Fibroblast of skin of abdomen (primary cell): ENCODE data around the gene TRIM66. TPM values are rescaled to one million over a fixed set of nuclear protein-coding genes. Genes with fewer than 3 reads are reported as not detected.
A peak's percentile ranks its signal among the peaks of the same experiment; 100 is the strongest.

ENCODE experiments used
- DNase-seq: peaks from one replicate; pipeline ENCODE4 v3.0.0-alpha.2; 2013
- polyA plus RNA-seq, 2 experiments: library from polyadenylated mRNA; unstranded; fragments of 120-200 nt; gene quantifications; one replicate each; pipeline ENCODE4 v1.2.1, GENCODE V29; 2013; ENCODE audit not compliant: insufficient read length in 2 of 2

The TRIM66 gene, protein sequence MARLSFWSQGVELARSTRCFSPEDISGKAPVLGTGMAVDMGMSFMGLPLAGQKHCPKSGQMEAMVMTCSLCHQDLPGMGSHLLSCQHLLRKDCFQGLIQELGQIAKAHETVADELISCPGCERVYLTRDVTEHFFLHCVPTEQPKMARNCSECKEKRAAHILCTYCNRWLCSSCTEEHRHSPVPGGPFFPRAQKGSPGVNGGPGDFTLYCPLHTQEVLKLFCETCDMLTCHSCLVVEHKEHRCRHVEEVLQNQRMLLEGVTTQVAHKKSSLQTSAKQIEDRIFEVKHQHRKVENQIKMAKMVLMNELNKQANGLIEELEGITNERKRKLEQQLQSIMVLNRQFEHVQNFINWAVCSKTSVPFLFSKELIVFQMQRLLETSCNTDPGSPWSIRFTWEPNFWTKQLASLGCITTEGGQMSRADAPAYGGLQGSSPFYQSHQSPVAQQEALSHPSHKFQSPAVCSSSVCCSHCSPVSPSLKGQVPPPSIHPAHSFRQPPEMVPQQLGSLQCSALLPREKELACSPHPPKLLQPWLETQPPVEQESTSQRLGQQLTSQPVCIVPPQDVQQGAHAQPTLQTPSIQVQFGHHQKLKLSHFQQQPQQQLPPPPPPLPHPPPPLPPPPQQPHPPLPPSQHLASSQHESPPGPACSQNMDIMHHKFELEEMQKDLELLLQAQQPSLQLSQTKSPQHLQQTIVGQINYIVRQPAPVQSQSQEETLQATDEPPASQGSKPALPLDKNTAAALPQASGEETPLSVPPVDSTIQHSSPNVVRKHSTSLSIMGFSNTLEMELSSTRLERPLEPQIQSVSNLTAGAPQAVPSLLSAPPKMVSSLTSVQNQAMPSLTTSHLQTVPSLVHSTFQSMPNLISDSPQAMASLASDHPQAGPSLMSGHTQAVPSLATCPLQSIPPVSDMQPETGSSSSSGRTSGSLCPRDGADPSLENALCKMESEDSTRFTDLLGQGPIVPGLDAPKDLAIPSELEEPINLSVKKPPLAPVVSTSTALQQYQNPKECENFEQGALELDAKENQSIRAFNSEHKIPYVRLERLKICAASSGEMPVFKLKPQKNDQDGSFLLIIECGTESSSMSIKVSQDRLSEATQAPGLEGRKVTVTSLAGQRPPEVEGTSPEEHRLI (N-terminal part only)
- polyA plus RNA-seq (2013, experiment 1 of 2; ENCODE audit: insufficient read length), result 2.6 TPM
- 2.3 TPM for polyA plus RNA-seq (2013, experiment 2 of 2; ENCODE audit: insufficient read length)

DNA sequence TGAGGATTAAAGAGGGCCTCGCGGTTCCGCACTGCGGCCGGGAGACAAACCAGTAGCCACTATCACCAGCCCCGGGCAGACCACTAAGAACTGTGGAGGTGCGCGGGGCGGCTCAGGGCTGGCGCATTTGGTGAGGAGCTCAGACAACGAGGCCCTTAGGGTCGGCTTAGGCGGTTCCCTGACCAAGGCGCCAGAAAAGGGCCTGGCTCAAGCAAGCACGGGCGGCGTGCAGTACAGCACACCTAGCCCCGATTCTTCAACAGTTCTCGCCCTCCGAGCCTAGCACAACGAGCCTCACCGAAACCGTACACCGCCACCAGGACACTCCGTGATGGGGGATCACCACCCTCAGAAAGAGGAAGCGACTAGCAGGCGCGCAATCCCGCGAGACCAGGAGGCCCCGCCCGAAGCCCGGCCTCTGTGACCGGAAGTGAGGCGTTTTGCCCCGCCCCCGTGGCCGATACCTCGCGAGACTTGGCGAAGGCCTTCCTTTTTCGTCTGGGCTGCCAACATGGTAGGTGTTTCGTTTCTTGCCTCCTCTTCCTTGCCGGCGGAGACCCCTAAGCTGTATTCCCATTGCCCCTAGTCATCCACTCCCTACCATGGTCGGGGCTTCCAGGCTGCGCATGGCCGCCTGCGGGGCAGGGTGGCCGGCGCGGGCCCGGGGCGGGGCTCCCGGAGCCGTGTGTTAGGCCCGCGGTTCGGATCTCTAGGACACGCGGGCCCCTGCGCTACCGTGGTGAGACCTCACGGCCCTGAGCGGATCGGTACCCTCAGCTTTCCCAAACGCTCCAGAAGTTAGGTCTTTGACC, at the start of gene TRIM66, which contains the start of gene RPL27A:
TRIM66 (minus strand) TSS at position 363 of the 812 bp plus-strand sequence. CDS start 10,391 bp downstream, outside the sequence.
RPL27A (plus strand) TSS at position 490 of the 812 bp plus-strand sequence; CDS start at position 512, 22 bp downstream.
- peak; percentile 97 for DNase-seq

DNA sequence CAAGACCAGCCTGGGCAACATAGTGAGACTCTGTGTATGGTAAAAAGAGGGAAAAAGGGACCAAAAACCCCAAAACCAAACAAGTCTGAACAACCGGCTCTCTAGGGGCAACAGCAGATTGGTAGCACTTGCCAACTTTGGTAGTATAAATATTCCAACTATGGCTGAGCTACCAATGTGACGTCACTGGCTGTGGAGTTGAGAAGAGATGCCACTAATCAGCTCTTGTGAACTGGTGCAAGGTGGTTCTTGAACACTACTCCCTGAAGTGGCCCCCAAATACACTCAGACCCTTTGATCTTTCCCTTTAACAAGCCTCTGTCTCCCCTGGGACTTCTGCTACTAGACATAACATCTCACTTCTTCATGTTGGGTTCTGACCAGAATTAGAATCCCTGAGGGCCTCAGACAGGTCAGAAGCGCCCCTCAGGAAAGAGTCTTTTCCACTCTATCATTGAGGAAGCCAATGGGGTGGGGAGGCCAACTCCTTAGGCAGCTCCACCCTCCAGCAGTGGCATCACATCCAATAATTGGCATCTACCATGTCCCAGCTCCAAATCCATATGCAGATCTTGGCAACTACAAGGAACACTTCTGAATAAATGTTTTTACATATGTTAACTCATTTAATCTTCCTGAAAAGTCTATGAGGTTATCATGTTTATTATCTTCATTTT, 49.3 kb upstream of the TRIM66 start:
- DNase-seq, result no peak

DNA sequence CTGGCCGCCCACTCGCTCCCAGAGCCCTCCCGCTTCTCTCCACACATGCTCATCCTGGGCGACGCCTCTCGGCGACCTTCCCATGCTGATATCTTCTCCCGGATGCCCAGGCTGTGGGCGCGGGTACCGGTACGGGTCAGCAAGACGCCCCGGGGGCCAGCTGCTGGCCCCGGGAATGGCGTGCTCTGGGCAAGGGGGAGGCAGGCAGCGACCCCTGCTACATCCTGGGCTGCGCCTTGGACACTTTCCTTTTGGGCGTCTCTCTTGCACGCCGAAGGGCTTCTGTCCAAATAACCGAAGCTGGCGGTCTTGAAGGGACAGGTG, 48.2 kb upstream of the TRIM66 start:
- DNase-seq, result no peak

DNA sequence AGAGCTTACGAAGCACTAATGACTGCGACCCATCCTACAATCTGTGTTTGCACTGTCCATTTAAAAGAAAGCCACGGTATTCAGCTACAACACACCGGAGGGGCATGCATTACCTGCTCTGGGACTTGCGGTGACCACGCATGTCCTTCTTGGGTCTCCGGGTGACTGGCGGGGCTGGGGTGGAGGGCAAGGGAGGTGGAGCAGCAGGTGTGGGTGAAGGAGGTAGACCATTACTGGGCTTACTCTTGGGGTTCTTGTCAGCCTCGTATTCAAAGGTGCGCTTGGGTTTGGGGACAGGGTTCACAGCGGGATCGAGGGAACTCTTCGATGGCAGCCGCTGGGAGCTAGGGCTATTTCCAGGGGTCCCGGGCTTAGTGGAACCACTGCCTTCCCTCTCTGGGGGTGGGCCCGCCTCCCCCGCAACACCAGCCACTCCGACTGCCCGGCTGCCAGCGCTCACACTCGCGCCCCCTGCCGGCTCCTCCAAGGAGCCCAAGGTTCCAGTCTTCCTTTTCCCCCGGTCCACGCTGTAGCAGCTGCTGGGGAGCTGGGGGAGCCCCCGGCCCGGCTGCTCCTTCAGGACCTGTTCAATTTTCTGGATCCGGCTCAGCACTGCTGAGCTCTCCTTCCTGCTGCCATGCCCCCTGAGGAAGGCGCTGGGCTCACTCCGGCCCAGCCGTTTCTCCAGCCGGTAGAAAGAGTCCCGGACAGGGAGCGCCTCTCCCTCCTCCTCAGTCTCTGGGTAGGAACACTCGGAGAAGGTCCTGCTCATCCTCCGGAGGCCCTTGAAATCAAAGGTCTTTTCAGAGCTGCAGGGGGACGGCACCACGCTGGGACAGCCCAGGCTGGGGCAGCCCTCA, 47.6 kb upstream of the TRIM66 start:
- DNase-seq, result no peak

DNA sequence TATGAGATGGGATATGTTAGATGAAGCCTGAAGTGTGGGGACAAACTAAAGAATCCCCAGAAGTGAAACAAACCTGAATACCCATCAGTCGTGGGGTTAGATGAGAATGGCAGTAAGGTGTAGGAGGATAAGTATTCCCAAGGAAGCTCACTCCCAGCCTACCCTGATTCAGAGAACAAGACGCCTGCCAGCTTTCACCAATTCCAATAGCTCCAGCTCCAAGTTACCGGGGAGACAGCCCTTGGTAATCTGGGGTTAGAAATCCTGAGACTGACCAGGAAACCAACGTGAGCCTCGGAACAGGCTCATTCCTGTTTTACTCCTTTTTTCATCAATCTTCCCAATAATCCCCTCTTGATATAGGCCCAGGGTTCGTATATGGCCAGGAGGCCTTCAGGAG, 46.6 kb upstream of the TRIM66 start:
- DNase-seq, result no peak

DNA sequence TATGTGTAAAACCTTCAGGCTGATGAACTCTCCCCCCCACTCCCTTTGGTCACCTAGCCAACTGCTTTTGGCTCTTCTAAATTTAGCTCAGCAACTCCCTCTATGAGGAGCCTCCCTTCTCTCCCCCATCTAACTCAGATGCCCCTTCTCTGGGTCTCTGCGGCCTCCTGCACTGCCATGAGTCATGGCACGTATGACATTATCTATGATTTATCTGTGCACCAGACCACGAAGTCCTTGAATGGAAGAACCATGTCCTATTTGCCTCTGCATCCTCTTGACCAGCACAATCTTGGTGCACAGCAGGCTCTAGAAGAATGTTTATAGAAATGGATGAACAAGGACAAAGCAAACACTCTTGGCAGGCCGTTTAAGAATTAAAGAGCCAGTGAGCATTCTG, 46.1 kb upstream of the TRIM66 start:
- peak; percentile 75 for DNase-seq

DNA sequence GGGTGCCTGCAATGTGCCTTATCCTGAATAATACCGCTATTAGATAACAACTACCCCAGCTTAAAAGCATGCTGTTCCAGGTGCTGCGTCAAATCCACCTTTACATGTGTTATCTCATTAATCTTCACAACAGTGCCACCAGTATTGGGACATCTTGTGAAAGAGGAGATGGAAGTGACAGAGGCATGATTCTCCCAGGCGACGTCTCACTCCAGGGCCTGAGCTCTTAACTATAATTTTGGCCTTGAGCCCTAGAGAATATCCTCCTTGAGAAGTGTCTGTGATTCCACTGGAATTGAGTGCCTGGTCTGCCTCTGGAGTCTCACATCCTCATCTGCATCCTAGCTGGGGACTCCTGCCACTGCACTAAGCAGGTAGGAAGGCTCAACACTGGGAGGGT, 43.9 kb upstream of the TRIM66 start:
- no peak for DNase-seq

DNA sequence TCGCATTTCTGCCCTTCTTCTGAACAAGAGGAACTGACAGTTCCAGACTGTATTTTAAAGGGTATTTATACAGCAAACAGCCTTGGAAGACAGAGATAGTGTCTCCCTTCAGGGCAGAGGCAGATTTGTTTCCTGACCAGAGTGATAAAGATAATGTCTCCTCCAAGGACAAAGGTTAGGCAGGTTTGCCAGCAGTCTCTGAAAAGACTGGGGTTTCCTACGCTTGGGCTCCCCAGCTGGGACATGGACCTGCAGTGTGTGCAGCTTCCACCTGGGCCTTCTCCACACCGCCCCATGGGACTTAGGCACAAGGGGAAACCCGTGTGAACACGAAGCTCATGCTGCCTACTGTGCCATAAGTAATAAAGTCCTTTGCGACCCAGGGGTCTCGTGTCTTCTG, 42.2 kb upstream of the TRIM66 start:
- no peak for DNase-seq

DNA sequence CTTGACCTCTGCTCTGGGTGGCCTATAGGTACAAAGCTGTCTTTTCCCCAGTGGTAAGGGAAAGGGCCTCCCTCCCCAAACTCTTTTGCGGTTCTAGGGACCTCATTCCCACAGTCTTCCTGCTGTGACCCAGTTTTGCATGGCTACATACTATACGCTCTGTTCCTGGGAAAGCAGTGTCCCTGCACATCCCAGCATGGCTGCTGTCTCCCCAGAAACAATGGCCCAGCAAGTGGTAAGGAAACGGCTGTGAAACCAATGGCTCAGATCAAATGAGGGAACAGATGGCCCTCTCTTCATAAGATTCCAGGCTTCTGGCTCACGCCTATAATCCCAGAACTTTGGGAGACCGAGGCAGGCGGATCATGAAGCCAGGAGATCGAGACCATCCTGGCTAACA, 41.2 kb upstream of the TRIM66 start:
- no peak for DNase-seq

DNA sequence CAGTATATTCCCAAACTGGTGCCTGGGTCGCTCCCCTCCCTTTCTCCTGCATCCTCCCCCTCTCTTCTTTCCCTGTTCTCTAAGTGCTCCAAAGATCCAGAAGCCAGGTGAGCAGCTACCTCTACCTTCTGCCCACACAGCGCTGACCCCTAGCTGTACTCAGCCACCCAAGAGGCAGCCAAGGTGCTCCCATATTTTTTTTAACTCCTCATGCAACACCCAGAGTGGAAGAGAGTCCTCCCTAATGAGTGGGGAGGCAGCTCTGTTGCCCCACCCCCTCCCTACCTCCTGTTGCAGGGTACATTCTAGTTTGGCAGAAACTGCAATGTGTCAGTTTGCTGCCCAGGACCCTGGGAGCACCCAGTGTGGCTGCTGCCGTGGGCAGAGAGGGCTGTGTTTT, 40.3 kb upstream of the TRIM66 start:
- DNase-seq, result no peak

DNA sequence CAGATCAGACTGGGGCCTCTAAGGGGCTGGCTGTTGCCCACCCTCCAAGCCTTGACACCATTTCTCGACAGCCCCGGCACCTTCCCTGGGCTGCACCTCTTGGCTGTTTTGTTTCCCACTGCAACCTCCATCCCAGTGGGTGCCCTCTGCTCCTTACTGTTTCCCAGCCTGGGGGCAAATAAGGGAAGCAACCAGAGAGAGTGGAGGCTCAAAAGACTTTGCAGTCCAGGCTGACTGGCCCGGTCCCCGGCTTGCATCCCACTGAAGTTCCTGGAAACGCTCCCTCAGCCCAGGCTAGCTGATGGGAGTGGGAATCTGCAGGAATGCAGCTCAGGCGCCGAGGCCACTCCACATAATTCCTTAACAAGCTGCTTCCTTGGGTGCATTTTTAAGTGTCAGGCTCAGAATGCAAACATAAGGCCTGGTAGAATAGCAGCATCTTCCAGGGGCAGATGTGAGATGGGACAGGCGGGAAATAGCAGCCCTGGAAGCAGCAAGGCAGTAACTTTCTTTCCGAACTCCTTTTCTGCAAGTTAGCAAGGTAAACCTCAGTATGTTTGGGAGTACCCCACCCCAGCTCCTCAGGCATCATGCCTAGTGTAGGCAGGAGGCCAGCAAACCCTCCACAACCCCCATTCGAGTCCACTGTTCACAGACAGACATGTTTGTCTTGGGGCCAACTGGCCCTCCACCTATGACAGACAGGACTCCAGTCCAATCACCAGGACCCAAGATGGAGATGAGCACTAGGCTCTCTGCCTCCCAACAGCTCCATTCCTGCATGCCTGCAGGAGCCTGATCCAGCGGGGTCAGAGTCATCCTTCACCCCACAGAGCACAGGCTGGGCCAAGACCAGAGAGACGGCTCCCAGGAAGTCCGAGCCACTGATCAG, 39.4 kb upstream of the TRIM66 start:
- DNase-seq, result peak; percentile 85

DNA sequence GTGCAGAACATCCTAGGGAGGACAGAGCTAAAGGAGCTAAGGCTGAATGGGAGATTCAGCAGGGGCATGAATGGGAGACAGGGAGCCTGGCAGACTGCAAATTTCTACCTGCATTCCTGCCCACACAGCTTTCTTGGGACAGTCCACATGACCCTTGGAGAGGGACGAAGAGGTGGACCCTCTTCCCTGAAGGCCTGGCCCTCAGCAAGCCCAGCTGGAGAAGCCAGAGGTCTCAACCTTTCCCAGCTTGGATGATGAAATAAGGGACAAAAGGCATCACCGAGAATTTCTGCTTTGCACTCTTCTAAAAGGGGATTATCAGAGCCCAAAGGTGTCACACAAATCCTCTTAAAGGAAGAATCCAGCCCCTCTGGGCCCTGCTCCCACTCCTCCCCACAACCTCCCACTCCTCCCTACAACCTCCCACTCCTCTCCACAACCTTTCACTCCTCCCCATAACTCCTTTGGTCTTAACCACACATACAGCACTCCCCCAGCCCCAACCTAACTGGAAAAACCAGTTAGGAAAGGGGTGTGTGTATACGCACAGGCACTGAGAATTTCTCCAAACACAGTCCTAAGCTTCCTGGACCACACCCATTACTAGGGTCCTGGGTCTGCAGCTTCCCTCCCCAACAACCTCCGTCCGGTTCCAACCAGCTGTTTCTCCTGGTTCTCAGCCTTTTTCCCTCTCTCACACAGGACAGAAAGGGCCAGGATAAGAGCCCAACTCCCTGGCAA, 38.6 kb upstream of the TRIM66 start:
- DNase-seq, result no peak

DNA sequence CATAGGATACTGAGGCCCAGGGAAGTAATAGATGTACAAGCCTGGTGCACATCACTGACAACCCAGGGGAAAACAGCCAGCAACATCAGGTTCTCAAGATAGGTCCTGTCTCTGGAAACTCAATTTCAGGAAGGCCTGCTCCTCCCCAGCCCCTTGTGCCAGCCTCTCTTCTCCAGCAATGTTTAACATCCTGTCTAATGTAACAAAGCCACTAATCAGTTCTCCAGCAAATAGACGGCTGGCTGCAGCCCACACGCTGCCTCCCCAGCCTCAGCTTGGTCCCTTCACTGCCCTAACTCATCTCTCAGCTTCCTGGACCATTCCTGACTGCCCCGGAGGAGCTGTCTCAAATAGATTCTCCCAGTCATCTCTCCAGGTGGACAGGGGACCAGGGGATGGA, 37.9 kb upstream of the TRIM66 start:
- DNase-seq, result no peak

DNA sequence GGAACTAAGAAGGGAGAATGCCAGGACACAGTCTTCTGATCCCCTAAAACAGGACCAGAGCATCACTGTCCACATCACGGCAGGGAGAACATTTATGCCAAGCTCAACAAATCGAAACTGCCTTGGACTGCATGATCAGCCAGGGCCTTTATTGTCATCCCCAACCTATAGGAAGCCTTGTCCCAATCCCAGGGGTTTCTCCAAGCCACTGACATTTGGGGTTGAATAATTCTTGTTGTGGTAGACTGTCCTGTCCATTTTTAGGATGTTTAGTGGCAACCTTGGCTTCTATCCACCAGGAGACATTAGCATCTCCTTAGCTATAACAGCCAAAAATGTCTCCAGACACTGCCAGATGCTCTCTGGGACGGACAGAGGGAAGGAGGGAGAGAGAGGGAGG, 37.3 kb upstream of the TRIM66 start:
- peak; percentile 82 for DNase-seq

DNA sequence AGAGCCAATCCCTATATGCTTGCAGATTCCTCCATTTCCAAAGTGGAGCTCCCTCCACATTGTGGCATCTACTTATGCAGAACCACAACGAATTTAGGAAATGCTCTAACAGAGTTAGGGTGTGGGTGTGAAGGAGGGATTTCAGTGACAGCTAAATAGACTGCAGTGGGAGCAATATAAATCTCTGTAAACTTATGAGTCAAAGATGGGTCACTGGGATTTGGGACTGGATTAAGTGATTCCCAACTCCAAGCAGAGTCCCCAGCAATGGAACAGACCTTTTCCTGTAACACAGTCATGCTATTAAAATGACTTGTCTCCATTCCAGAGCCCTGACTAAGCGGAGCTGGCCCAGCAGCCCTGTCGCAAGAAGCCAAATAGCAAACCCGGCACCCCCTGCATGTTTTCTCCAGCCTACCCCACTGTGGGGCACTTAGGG, 36.8 kb upstream of the TRIM66 start:
- DNase-seq, result peak; percentile 99

DNA sequence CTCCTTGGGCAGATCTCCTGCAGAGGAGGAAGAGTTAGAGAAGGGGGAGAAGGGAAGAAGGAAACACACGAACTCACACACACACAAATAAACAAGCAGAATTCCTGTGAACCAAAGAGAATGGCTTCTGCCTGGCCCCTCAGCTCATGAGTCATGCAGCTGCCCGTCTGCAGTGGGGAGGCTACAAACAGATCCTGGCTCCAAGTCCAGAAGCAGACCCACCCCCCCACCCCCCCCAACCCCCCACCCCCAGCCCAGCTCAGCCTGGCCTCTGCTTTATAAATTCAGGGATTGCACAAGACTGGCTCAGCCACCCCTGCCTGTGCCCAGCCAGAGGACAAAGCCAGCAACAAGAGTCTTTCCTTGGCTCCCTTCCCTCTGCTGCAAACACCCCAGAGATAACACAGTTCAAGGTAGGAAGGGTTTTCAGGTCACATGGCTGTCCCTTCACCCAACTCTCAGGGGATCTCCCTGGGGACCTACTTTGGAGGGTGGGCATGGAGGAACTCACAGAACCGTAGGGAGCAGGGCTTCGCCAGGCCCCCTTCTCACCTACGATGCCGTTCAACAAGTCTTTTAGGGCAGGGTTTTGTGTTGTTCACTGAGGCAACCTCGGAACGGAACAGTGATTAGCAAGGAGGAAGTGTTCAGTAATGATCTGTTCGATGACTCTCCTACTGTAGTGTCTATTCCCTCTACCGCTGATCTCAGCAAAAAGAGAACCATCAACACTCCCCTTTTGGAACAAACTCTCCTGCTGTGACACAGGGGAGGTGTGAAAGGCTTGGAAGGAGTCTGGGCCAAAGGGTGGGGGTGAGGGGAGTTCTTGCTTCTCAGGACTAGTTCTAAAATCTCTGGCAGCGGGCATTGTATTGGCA, 35.6 kb upstream of the TRIM66 start:
- DNase-seq, result peak; percentile 96

DNA sequence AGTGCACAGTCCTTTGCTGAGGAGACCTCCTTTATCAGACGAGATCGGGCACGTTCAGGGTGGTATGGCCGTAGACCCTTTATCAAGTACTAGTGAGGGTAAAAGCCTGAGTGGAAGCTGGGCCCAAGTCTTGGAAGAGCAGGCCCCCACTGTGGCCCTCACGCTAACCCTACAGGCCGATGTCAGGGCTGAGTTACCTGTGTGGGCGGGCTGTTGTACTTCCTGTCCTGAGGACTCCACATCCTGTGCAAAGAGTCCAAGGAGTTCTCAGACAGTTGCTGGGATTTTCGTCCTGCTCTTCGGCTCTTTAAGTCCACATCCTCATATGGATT, 35.0 kb upstream of the TRIM66 start:
- no peak for DNase-seq

DNA sequence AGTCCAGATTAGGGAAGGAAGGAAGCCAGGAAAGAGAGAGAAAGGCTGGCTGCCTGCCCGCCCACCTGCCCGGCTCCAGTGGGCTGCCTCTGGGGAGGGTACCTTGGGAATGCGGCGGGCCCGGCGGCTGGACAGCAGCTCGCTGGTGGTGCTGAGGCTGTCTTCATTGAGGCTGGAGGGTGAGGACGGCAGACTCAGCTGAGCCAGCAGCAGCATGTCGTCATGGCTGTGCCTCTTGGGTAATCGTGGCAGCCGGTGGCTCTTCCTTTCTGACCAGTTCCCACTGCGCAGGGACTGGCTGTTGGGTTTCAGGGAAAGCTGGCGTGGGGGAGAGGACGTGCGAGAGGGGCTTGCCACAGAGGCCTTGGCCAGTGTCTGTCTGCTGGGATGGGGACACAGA, 33.0 kb upstream of the TRIM66 start:
- no peak for DNase-seq
